ENCODE data around the gene NUDCD2.
A peak's percentile ranks its signal among the peaks of the same experiment; 100 is the strongest.
"Not testable (repeated sequence)": the region's sequence is repeated elsewhere in the genome, so short reads cannot be mapped to it uniquely, and the experiment has no call there.

NUDCD2 gene

DNA sequence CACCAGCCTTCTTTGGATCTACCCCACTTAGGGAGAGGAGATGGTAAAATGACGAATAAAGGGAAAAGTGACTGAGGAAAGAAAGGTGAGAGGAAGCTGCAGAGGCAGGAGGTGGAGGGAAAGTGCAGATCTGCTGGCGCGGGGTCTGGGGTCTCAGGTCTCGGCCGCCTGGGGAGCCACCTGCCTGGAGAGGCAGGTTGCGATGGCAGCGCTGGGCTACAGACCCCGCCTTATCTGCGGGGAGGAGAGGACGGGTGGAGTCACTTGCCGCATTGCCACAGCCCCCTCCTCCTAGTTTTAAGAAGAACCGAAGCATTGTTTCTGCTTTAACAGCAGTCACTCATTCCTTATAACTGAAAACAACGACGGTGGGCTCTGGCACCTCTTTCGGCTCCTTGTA lies 44.2 kb downstream of the NUDCD2 start:
- not testable (repeated sequence) for DNase-seq

- DNase-seq = no peak
These were observed 49.4 kb downstream of the NUDCD2 start for GRCh38 chr5:163410505-163410904.

GRCh38 chr5:163409384-163409783 lies 50.5 kb downstream of the NUDCD2 start:
- no peak for DNase-seq

GRCh38 chr5:163408311-163408923 lies 51.5 kb downstream of the NUDCD2 start:
- peak; percentile 59 for DNase-seq

- no peak for DNase-seq
These were observed 52.8 kb downstream of the NUDCD2 start for GRCh38 chr5:163407034-163407655.

DNA sequence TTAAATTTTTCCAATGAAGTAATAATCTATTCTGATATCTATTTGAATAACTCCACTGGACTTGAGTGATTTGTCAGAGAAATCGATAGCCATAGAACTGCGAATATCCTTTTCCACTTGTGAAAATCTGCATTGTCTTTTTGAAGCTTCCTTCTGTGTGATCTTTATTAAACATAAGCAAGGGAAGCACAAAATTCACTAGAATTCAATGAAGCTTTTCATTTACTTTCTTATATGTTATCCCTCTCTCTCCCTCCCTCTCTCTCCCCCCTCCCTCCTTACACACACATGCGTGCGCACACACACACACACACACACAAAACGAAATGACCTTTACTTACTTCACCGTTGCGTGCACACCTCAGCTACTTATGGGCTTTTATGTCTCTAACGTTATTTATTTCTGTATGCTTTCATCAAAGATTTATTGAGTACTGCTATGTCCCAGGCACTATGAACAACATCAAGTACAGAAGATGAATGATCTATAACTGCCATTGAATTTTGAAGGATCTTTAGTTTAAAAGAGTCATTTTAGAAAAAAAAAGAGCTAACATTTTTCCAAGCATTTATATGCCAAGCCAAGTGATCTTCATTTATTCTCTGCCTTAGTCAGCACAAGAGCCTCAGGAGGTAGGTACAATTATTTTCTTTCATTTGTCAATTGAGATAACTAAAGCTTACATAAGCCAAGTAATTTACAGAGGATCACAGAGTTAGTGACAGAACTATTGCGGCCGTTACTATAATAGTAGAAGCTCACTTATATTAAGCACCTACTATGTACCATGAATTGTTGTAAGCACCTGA lies 55.3 kb downstream of the NUDCD2 start:
- no peak for DNase-seq

GRCh38 chr5:163402007-163402406 lies 57.9 kb downstream of the NUDCD2 start:
- DNase-seq = no peak

GRCh38 chr5:163401271-163401670 lies 58.6 kb downstream of the NUDCD2 start:
- no peak for DNase-seq

DNA sequence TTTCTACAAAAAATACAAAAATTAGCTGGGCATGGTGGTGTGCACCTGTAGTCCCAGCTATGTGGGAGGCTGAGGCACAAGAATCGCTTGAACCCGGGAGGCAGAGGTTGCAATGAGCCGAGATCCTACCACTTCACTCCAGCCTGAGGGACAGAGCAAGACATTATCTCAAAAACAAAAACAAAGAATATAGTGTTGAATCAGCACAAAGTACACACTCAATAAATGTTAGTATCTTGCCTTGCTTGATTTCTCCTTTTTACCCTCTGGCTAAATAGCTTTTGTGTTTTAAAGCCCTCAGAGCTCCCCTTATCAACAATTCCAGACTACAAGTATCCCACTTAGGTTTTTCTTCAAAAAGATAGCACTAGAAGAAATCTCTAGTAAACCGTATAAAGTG lies 60.0 kb downstream of the NUDCD2 start:
- no peak for DNase-seq

DNA sequence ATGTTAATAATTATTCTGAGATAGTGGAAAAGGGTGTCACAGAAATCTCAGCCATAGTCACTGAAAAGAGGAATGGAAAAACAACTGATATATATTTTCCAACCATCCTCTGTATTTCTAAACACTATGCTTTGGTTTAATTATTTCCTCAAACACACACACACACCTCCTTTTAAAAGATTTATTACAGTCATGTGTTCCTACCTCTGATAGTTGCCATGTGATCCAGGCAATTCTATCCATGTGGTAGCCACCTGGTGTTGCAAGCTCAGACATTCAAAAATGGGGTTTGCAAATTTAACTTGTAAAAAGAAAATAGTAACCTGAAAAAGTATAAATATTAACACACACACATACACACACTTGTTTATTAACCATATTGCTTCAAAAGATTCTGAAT lies 62.5 kb downstream of the NUDCD2 start:
- DNase-seq = no peak

- DNase-seq = not testable (repeated sequence)
These were observed 63.0 kb downstream of the NUDCD2 start for GRCh38 chr5:163396818-163397340.
